Upper lobe of left lung (tissue), 4 donors: ENCODE results near the gene BAG2.

Experiments
- CTCF ChIP-seq, 6 experiments: fragments of 450-650 bp in 4 of 6; fragments of 200-600 bp in 2 of 6; sonication (generic) in 2 of 6; IDR thresholded peaks; one replicate each; pipeline ENCODE4 v1.5.1; 2016 to 2019; ENCODE audit warnings: antibody characterized with exemption in 6 of 6
- EP300 ChIP-seq, 4 donors: sonication (generic); formaldehyde crosslinking; IDR thresholded peaks; one replicate each; pipeline ENCODE4 v1.5.1; 2017; ENCODE audit warnings: antibody characterized with exemption in 4 of 4, control low read depth in 2 of 4
- POLR2A ChIP-seq, 4 donors: fragments of 450-650 bp; IDR thresholded peaks; one replicate each; pipeline ENCODE4 v1.5.1; 2016 to 2017; ENCODE audit warnings: antibody characterized with exemption in 4 of 4, mild to moderate bottlenecking in 2 of 4
- POLR2AphosphoS5 ChIP-seq, 2 donors: sonication (generic); formaldehyde crosslinking; IDR thresholded peaks; one replicate each; pipeline ENCODE4 v1.5.1; 2017; ENCODE audit warnings: antibody characterized with exemption in 2 of 2

- TF ChIP-seq CTCF (IDR thresholded peaks at IDR 0.05) (no peak), POLR2AphosphoS5 (IDR thresholded peaks at IDR 0.05) (no peak), POLR2A (IDR thresholded peaks at IDR 0.05) (no peak), EP300 (IDR thresholded peaks at IDR 0.05) (no peak)
Measured at GRCh38 chr6:57226221-57226620, 54.1 kb downstream of the BAG2 start.
